Activated CD8-positive, alpha-beta memory T cell treated with anti-CD3 and anti-CD28 coated beads for 36 hours (primary cell): ENCODE measurements around the gene NPSR1. TPM values are rescaled to one million over a fixed set of nuclear protein-coding genes. Genes with fewer than 3 reads are reported as not detected.
"Not testable (repeated sequence)": the region's sequence is repeated elsewhere in the genome, so short reads cannot be mapped to it uniquely, and the experiment has no call there.

Experiments used
- CTCF ChIA-PET: fragments of 350-600 bp; sonication (Branson Sonifier 250); formaldehyde crosslinking; loops from one replicate; lab custom pipeline; 2021; ENCODE audit warnings: antibody characterized with exemption; lab: Charles Lee
- POLR2A ChIA-PET: fragments of 350-600 bp; sonication (Branson Sonifier 250); formaldehyde crosslinking; loops from one replicate; lab custom pipeline; 2021; ENCODE audit warnings: antibody characterized with exemption; lab: Charles Lee
- total RNA-seq, 2 experiments: library from RNA; stranded (reverse); gene quantifications; one replicate each; pipeline ENCODE4 v1.2.3, GENCODE V29; 2021

The NPSR1 gene
- total RNA-seq: not detected

GRCh38 chr7:34657632-34658268 lies at the start of gene NPSR1:
Gene NPSR1, plus strand, starts transcription at chr7:34658218. Its CDS starts 195 bp downstream, at chr7:34658413.
- POLR2A ChIA-PET: no interaction called here
- CTCF ChIA-PET: no interaction called here

- POLR2A ChIA-PET: no interaction called here
- CTCF ChIA-PET: no interaction called here
Measured at GRCh38 chr7:34612661-34613060, 45.4 kb upstream of the NPSR1 start.

- ChIA-PET CTCF (no interaction called here), POLR2A (no interaction called here)
Measured at GRCh38 chr7:34620425-34620824, 37.6 kb upstream of the NPSR1 start.

GRCh38 chr7:34622182-34622581 lies 35.8 kb upstream of the NPSR1 start:
- CTCF ChIA-PET: no interaction called here
- POLR2A ChIA-PET: interaction anchor here (0.5 kb wide), 1 partner anchor 1386 kb away, joined by 3 read pairs; no protein-coding TSS in a partner anchor

- POLR2A ChIA-PET: no interaction called here
Measured at GRCh38 chr7:34622771-34623250, 35.2 kb upstream of the NPSR1 start.

GRCh38 chr7:34628618-34629017 lies 29.4 kb upstream of the NPSR1 start:
- POLR2A ChIA-PET, CTCF ChIA-PET: not testable (repeated sequence)

More at GRCh38 chr7:34622771-34623250, 35.2 kb upstream of the NPSR1 start:
- CTCF ChIA-PET: no interaction called here

GRCh38 chr7:34652809-34653208 lies 5.2 kb upstream of the NPSR1 start:
- ChIA-PET CTCF (no interaction called here), POLR2A (no interaction called here)

- ChIA-PET POLR2A (no interaction called here), CTCF (no interaction called here)
Measured at GRCh38 chr7:34653787-34654186, 4.2 kb upstream of the NPSR1 start.

GRCh38 chr7:34655384-34655783 lies 2.6 kb upstream of the NPSR1 start:
- POLR2A ChIA-PET: no interaction called here

GRCh38 chr7:34656041-34656440 lies 2.0 kb upstream of the NPSR1 start:
- POLR2A ChIA-PET: no interaction called here
- CTCF ChIA-PET: no interaction called here

More at GRCh38 chr7:34655384-34655783, 2.6 kb upstream of the NPSR1 start:
- CTCF ChIA-PET: no interaction called here

- POLR2A ChIA-PET: no interaction called here
- CTCF ChIA-PET: no interaction called here
Measured at GRCh38 chr7:34659472-34660075, 1.6 kb downstream of the NPSR1 start.

GRCh38 chr7:34662058-34662708 lies 4.2 kb downstream of the NPSR1 start:
- ChIA-PET POLR2A (no interaction called here), CTCF (no interaction called here)

- ChIA-PET CTCF (no interaction called here), POLR2A (no interaction called here)
Measured at GRCh38 chr7:34664755-34665154, 6.7 kb downstream of the NPSR1 start.

GRCh38 chr7:34672430-34672829 lies 14.4 kb downstream of the NPSR1 start:
- CTCF ChIA-PET: no interaction called here
- POLR2A ChIA-PET: no interaction called here

- POLR2A ChIA-PET: no interaction called here
- CTCF ChIA-PET: no interaction called here
Measured at GRCh38 chr7:34673066-34673465, 15.0 kb downstream of the NPSR1 start.

- ChIA-PET POLR2A (no interaction called here), CTCF (no interaction called here)
Measured at GRCh38 chr7:34675749-34676374, 17.8 kb downstream of the NPSR1 start.

- POLR2A ChIA-PET: no interaction called here
- CTCF ChIA-PET: no interaction called here
Measured at GRCh38 chr7:34677491-34677890, 19.5 kb downstream of the NPSR1 start.

GRCh38 chr7:34687529-34687928 lies 29.5 kb downstream of the NPSR1 start:
- ChIA-PET POLR2A (no interaction called here), CTCF (no interaction called here)

- ChIA-PET CTCF (no interaction called here), POLR2A (no interaction called here)
Measured at GRCh38 chr7:34696415-34696814, 38.4 kb downstream of the NPSR1 start.

GRCh38 chr7:34709771-34710170 lies 51.8 kb downstream of the NPSR1 start:
- CTCF ChIA-PET: no interaction called here
- POLR2A ChIA-PET: no interaction called here
